Measurements from ENCODE around the gene CTNNBIP1. TPM values are rescaled to one million over a fixed set of nuclear protein-coding genes. Genes with fewer than 3 reads are reported as not detected.

CTNNBIP1 gene
- polyA plus RNA-seq, 1 experiment = 28.3 TPM

GRCh38 chr1:9840176-9840575, 69.9 kb downstream of the CTNNBIP1 start:
- H3K27ac ChIP-seq (ENCODE audit: low read depth, low read length) = no peak overlapping the region
- H3K27me3 ChIP-seq (ENCODE audit: control insufficient read depth, insufficient read depth, low read length) = no peaks in the 10 kb centered on the region
- no peaks in the 10 kb centered on the region; the same call in 1 of the 2 replicates for H3K9me3 ChIP-seq (ENCODE audit: control insufficient read depth, insufficient read depth, low read length)
- no peak for DNase-seq (ENCODE audit: low read depth, low spot score)
- no peak for TF ChIP-seq CTCF (IDR thresholded peaks at IDR 0.05; ENCODE audit: low read depth, low read length)
- POLR2A ChIA-PET = no interaction called here
- CTCF ChIA-PET = interaction anchor here (1.0 kb wide), 1 partner anchor 56 kb away, joined by 3 read pairs; no protein-coding TSS in a partner anchor
- H3K4me3 ChIP-seq (ENCODE audit: low read depth, low read length) = no peak overlapping the region

GRCh38 chr1:9838946-9839345, 71.1 kb downstream of the CTNNBIP1 start:
- ChIA-PET POLR2A (no interaction called here), CTCF (no interaction called here)
- TF ChIP-seq CTCF (IDR thresholded peaks at IDR 0.05; ENCODE audit: low read depth, low read length) = no peak
- Histone ChIP-seq H3K27ac (ENCODE audit: low read depth, low read length) (no peak overlapping the region), H3K4me3 (ENCODE audit: low read depth, low read length) (no peak overlapping the region), H3K27me3 (ENCODE audit: control insufficient read depth, insufficient read depth, low read length) (no peaks in the 10 kb centered on the region), H3K9me3 (ENCODE audit: control insufficient read depth, insufficient read depth, low read length) (no peaks in the 10 kb centered on the region; the same call in 1 of the 2 replicates)
- DNase-seq (ENCODE audit: low read depth, low spot score) = no peak

- no peak overlapping the region for H3K27ac ChIP-seq (ENCODE audit: low read depth, low read length)
- no peak overlapping the region for H3K4me3 ChIP-seq (ENCODE audit: low read depth, low read length)
- POLR2A ChIA-PET = interaction anchor here (0.6 kb wide), 1 partner anchor 600 kb away, joined by 3 read pairs; no protein-coding TSS in a partner anchor
- DNase-seq (ENCODE audit: low read depth, low spot score) = no peak
- TF ChIP-seq CTCF (IDR thresholded peaks at IDR 0.05; ENCODE audit: low read depth, low read length) = no peak
- CTCF ChIA-PET = no interaction called here
- no peaks in the 10 kb centered on the region for H3K27me3 ChIP-seq (ENCODE audit: control insufficient read depth, insufficient read depth, low read length)
- H3K9me3 ChIP-seq (ENCODE audit: control insufficient read depth, insufficient read depth, low read length) = no peaks in the 10 kb centered on the region
These were observed 73.5 kb downstream of the CTNNBIP1 start for GRCh38 chr1:9836632-9836960.

GRCh38 chr1:9835758-9836631, 74.1 kb downstream of the CTNNBIP1 start:
- Histone ChIP-seq H3K27me3 (ENCODE audit: control insufficient read depth, insufficient read depth, low read length) (no peaks in the 10 kb centered on the region), H3K4me3 (ENCODE audit: low read depth, low read length) (no peak overlapping the region), H3K9me3 (ENCODE audit: control insufficient read depth, insufficient read depth, low read length) (no peaks in the 10 kb centered on the region), H3K27ac (ENCODE audit: low read depth, low read length) (no peak overlapping the region)
- POLR2A ChIA-PET = no interaction called here
- no peak for TF ChIP-seq CTCF (IDR thresholded peaks at IDR 0.05; ENCODE audit: low read depth, low read length)
- no peak for DNase-seq (ENCODE audit: low read depth, low spot score)
- CTCF ChIA-PET = no interaction called here

- Histone ChIP-seq H3K9me3 (ENCODE audit: control insufficient read depth, insufficient read depth, low read length) (no peaks in the 10 kb centered on the region), H3K27me3 (ENCODE audit: control insufficient read depth, insufficient read depth, low read length) (no peaks in the 10 kb centered on the region), H3K4me3 (ENCODE audit: low read depth, low read length) (no peak overlapping the region), H3K27ac (ENCODE audit: low read depth, low read length) (no peak overlapping the region)
- TF ChIP-seq CTCF (IDR thresholded peaks at IDR 0.05; ENCODE audit: low read depth, low read length) = no peak
- ChIA-PET POLR2A (no interaction called here), CTCF (no interaction called here)
- DNase-seq (ENCODE audit: low read depth, low spot score) = no peak
These were observed 74.7 kb downstream of the CTNNBIP1 start for GRCh38 chr1:9835404-9835757.
